Endothelial cell of umbilical vein (primary cell): ENCODE results near the gene MID2. TPM values are rescaled to one million over a fixed set of nuclear protein-coding genes. Genes with fewer than 3 reads are reported as not detected.

Source experiments
- BruUV-seq: library from RNA; stranded (reverse); fragments of 400-500 nt; replicated peaks from 2 replicates; lab custom pipeline; 2021; lab: Mats Ljungman, UMichigan
- CTCF ChIA-PET: fragments of 300-600, 350-600 bp; sonication (Branson Sonifier 250); formaldehyde crosslinking; loops from one replicate; lab custom pipeline; 2021; ENCODE audit warnings: antibody characterized with exemption, inconsistent platforms; lab: Charles Lee
- POLR2A ChIA-PET: fragments of 300-600, 350-600 bp; sonication (Branson Sonifier 250); formaldehyde crosslinking; loops from one replicate; lab custom pipeline; 2021; ENCODE audit warnings: antibody characterized with exemption, inconsistent platforms; lab: Charles Lee
- DNase-seq: peaks from one replicate; pipeline ENCODE4 v3.0.0-alpha.2; 2011; ENCODE audit warnings: low read depth, low spot score
- FAIRE-seq: peaks from 2 replicates; lab custom pipeline; 2011; peaks lifted over from hg19 to GRCh38; lab: Jason Lieb, UNC
- H2AFZ ChIP-seq: 2 replicates; pipeline ENCODE4 v1.6.0; 2012; ENCODE audit warnings: low read depth, low read length, control low read depth, inconsistent platforms
- H3K27ac ChIP-seq: 2 replicates; pipeline ENCODE4 v1.5.1; 2011; ENCODE audit warnings: low read depth, mild to moderate bottlenecking, control low read depth, low read length, moderate library complexity; ENCODE audit not compliant: insufficient read depth
- H3K27me3 ChIP-seq, 2 experiments: 2 replicates each; pipeline versions ENCODE4 v1.6.0 to v1.6.1; 2011; ENCODE audit warnings: low read length in 2 of 2, mixed read lengths in 1 of 2; ENCODE audit not compliant: control insufficient read depth in 2 of 2, insufficient read depth in 2 of 2
- H3K36me3 ChIP-seq, 2 experiments: 2 replicates in 1 of 2; 3 replicates in 1 of 2; pipeline ENCODE4 v1.5.1; 2011; ENCODE audit warnings: low read length in 2 of 2, mild to moderate bottlenecking in 1 of 2, moderate library complexity in 1 of 2; ENCODE audit not compliant: control insufficient read depth in 2 of 2, insufficient read depth in 2 of 2; ENCODE audit errors: extremely low read depth in 1 of 2
- H3K4me1 ChIP-seq: 3 replicates; pipeline ENCODE4 v1.5.1; 2011; ENCODE audit warnings: mild to moderate bottlenecking, low read length; ENCODE audit not compliant: control insufficient read depth, insufficient read depth; ENCODE audit errors: extremely low read depth
- H3K4me2 ChIP-seq: 2 replicates; pipeline ENCODE4 v1.6.1; 2011; ENCODE audit warnings: low read length, control low read depth, mixed read lengths; ENCODE audit not compliant: insufficient read depth
- H3K4me3 ChIP-seq, 3 experiments: fragments of 200-600 bp in 1 of 3; sonication (generic), shearing (Covaris generic) in 1 of 3; replicated peaks in 1 of 3; 2 replicates each; pipeline ENCODE4 v1.5.1; 2011 to 2016; ENCODE audit warnings: control low read depth in 3 of 3, low read length in 3 of 3, mild to moderate bottlenecking in 2 of 3, inconsistent platforms in 1 of 3, low read depth in 1 of 3, moderate library complexity in 1 of 3; ENCODE audit not compliant: insufficient read depth in 1 of 3
- H3K79me2 ChIP-seq: 2 replicates; pipeline ENCODE4 v1.6.0; 2012; ENCODE audit warnings: low read length, inconsistent platforms; ENCODE audit not compliant: control insufficient read depth, insufficient read depth
- H3K9ac ChIP-seq: replicated peaks from 2 replicates; pipeline ENCODE3; 2011; ENCODE audit warnings: low read length, control low read depth; ENCODE audit not compliant: insufficient read depth; ENCODE audit errors: extremely low read depth
- H3K9me1 ChIP-seq: replicated peaks from 3 replicates; pipeline ENCODE4 v1.6.0; 2011; ENCODE audit warnings: mild to moderate bottlenecking, low read length; ENCODE audit not compliant: control insufficient read depth, insufficient read depth; ENCODE audit errors: extremely low read depth
- H3K9me3 ChIP-seq: replicated peaks from 2 replicates; pipeline ENCODE4 v1.5.1; 2012; ENCODE audit warnings: low read length, inconsistent platforms; ENCODE audit not compliant: control insufficient read depth, insufficient read depth
- H4K20me1 ChIP-seq: replicated peaks from 2 replicates; pipeline ENCODE3; 2011; ENCODE audit warnings: mild to moderate bottlenecking, low read length; ENCODE audit not compliant: control insufficient read depth, insufficient read depth; ENCODE audit errors: extremely low read depth
- EZH2 ChIP-seq: IDR thresholded peaks from 2 replicates; pipeline ENCODE4 v1.6.1; 2012; ENCODE audit warnings: borderline replicate concordance, low read depth, mild to moderate bottlenecking, moderate library complexity, low read length, inconsistent platforms; ENCODE audit not compliant: severe bottlenecking
- FOS ChIP-seq: IDR thresholded peaks from 2 replicates; pipeline ENCODE4 v1.6.1; 2011; ENCODE audit warnings: mild to moderate bottlenecking, low read length, moderate library complexity, borderline replicate concordance; ENCODE audit not compliant: insufficient read depth
- GATA2 ChIP-seq: IDR thresholded peaks from 2 replicates; pipeline ENCODE4 v1.7.0; 2011; ENCODE audit warnings: low read depth, mild to moderate bottlenecking, moderate library complexity, mixed read lengths, low read length; ENCODE audit not compliant: insufficient read length, insufficient read depth
- JUN ChIP-seq: IDR thresholded peaks from 2 replicates; pipeline ENCODE4 v1.6.1; 2011; ENCODE audit warnings: borderline replicate concordance, low read depth; ENCODE audit not compliant: insufficient read length, insufficient read depth
- MYC ChIP-seq: IDR thresholded peaks from one replicate; pipeline ENCODE4 v1.6.1; 2011; ENCODE audit warnings: mild to moderate bottlenecking, low read depth, low read length
- POLR2A ChIP-seq: IDR thresholded peaks from 2 replicates; pipeline ENCODE4 v1.6.1; 2012; ENCODE audit warnings: low read depth, mild to moderate bottlenecking, control low read depth, low read length
- POLR2AphosphoS5 ChIP-seq: IDR thresholded peaks from 2 replicates; pipeline ENCODE4 v1.6.1; 2012; ENCODE audit warnings: low read depth, mild to moderate bottlenecking, control low read depth, low read length, moderate library complexity; ENCODE audit not compliant: insufficient read depth
- dilution Hi-C: fragments of 300-500 bp; cut with MboI; formaldehyde crosslinking; loops from one replicate; pipeline ENCODE4 v1.15.0; 2019; ENCODE audit warnings: low sequenced_read_pairs; ENCODE audit not compliant: extremely low pct_ligation_motif_present
- intact Hi-C: fragments of 100-400 bp; cut with micrococcal nuclease; formaldehyde crosslinking; loops from one replicate; pipeline ENCODE4 v1.10.0; 2022
- polyA plus RNA-seq, 4 experiments: library from polyadenylated mRNA; depleted of rRNA in 3 of 4; stranded (reverse) in 3 of 4; unstranded in 1 of 4; fragments of >200 nt; gene quantifications; 2 replicates each; pipeline versions ENCODE4 v1.2.1 to v1.2.3, GENCODE V29; 2011 to 2012; ENCODE audit warnings: missing spikeins in 1 of 4
- total RNA-seq: library from RNA; stranded (reverse); gene quantifications from 2 replicates; pipeline ENCODE4 v1.2.3, GENCODE V29; 2021
- TF ChIP-seq, protein P1 (sequence below): IDR thresholded peaks from 2 replicates; pipeline ENCODE4 v1.6.1; 2011; ENCODE audit not compliant: insufficient read depth, insufficient read length
- TF ChIP-seq, protein P2 (sequence below), 2 donors: IDR thresholded peaks; 1 replicate in 1 of 2; 2 replicates in 1 of 2; pipeline ENCODE4 v1.5.1; 2011; ENCODE audit warnings: low read length in 2 of 2, mild to moderate bottlenecking in 2 of 2, moderate library complexity in 2 of 2, control low read depth in 1 of 2, inconsistent platforms in 1 of 2, low read depth in 1 of 2; ENCODE audit not compliant: insufficient read depth in 1 of 2; ENCODE audit errors: extremely low read depth in 1 of 2

MID2 gene
- total and polyA plus RNA-seq, 2 donors (not counting 3 experiments of a cell fraction or from before 2014, with no cell fraction given): 16.4 to 25.3 TPM

DNA sequence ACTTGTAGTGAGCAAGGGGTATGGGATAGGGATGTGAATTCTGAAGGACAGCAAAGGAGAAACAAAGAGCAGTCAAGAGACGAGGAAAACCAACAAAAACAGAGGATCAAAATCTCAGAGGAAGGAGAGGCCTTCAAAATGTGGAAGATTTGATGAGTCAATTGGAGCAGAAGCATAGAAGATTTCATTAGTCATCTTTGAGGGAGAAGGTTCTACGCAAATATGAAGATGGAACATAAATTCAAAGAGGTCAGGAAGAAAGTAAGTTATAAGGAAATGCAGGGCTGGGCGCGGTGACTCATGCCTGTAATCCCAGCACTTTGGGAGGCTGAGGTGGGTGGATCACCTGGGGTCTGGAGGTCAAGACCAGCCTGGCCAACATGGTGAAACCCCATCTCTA is 35.4 kb downstream of the MID2 start:
- no peak for TF ChIP-seq GATA2
- no peak for TF ChIP-seq FOS
- no peak for TF ChIP-seq JUN
- no peak for TF ChIP-seq POLR2AphosphoS5
- TF ChIP-seq, protein P1, sequence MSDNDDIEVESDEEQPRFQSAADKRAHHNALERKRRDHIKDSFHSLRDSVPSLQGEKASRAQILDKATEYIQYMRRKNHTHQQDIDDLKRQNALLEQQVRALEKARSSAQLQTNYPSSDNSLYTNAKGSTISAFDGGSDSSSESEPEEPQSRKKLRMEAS: no peak
- no peak for TF ChIP-seq MYC
- TF ChIP-seq, protein P2, sequence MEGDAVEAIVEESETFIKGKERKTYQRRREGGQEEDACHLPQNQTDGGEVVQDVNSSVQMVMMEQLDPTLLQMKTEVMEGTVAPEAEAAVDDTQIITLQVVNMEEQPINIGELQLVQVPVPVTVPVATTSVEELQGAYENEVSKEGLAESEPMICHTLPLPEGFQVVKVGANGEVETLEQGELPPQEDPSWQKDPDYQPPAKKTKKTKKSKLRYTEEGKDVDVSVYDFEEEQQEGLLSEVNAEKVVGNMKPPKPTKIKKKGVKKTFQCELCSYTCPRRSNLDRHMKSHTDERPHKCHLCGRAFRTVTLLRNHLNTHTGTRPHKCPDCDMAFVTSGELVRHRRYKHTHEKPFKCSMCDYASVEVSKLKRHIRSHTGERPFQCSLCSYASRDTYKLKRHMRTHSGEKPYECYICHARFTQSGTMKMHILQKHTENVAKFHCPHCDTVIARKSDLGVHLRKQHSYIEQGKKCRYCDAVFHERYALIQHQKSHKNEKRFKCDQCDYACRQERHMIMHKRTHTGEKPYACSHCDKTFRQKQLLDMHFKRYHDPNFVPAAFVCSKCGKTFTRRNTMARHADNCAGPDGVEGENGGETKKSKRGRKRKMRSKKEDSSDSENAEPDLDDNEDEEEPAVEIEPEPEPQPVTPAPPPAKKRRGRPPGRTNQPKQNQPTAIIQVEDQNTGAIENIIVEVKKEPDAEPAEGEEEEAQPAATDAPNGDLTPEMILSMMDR (IDR thresholded peaks at IDR 0.05; ENCODE audit: extremely low read depth in 1 of 2, insufficient read depth in 1 of 2, low read depth in 1 of 2, low read length in 2 of 2): no peak
- no peak for TF ChIP-seq EZH2
- TF ChIP-seq POLR2A: no peak
- dilution Hi-C loops: no loop called here
- Histone ChIP-seq H3K9me3 (no peaks in the 10 kb centered on the region), H3K36me3 (no peaks in the 10 kb centered on the region), H3K27me3 (no peaks in the 10 kb centered on the region), H3K79me2 (no peaks in the 10 kb centered on the region), H3K9ac (no peak overlapping the region), H3K4me3 (no peak overlapping the region), H3K4me1 (no peaks in the 10 kb centered on the region), H3K4me2 (no peak overlapping the region), H3K27ac (no peak overlapping the region), H3K9me1 (no peaks in the 10 kb centered on the region), H4K20me1 (no peaks in the 10 kb centered on the region), H2AFZ (no peak overlapping the region)
- DNase-seq (no peak), FAIRE-seq (no peak)
- intact Hi-C loops: no loop called here
- ChIA-PET POLR2A (no interaction called here), CTCF (no interaction called here)
- BruUV-seq: no TSS peak
